DND-41 (cell line): ENCODE results near the gene KAT6B.

ENCODE experiments used
- ATAC-seq: fragments of 200-7000 bp; cut with Tn5 transposase; 3 replicates; pipeline ENCODE4 v1.9.1; 2021; ENCODE audit warnings: low read depth; ENCODE audit not compliant: insufficient read depth
- DNase-seq: peaks from one replicate; pipeline ENCODE4 v3.0.0-alpha.2; 2020
- H2AFZ ChIP-seq: 2 replicates; pipeline ENCODE4 v1.6.0; 2012; ENCODE audit warnings: low read depth, low read length
- H3K27ac ChIP-seq: 2 replicates; pipeline ENCODE4 v1.5.1; 2012; ENCODE audit warnings: low read length, inconsistent platforms
- H3K27me3 ChIP-seq: fragments of 200-600 bp; sonication (generic); 2 replicates; pipeline ENCODE4 v1.6.0; 2012; ENCODE audit warnings: low read length, mild to moderate bottlenecking, inconsistent platforms; ENCODE audit not compliant: insufficient read depth, poor library complexity
- H3K36me3 ChIP-seq: 2 replicates; pipeline ENCODE4 v1.5.1; 2012; ENCODE audit warnings: low read length, inconsistent platforms; ENCODE audit not compliant: insufficient read depth
- H3K4me1 ChIP-seq: 2 replicates; pipeline ENCODE4 v1.5.1; 2012; ENCODE audit warnings: mild to moderate bottlenecking, low read length; ENCODE audit not compliant: insufficient read depth
- H3K4me2 ChIP-seq: 2 replicates; pipeline ENCODE4 v1.6.0; 2012; ENCODE audit warnings: mild to moderate bottlenecking, moderate library complexity, low read length, inconsistent platforms; ENCODE audit not compliant: insufficient read depth
- H3K4me3 ChIP-seq, 2 experiments: fragments of 200-600 bp in 1 of 2; shearing (Covaris generic) in 1 of 2; 2 replicates each; pipeline ENCODE4 v1.5.1; 2012 to 2016; ENCODE audit warnings: inconsistent platforms in 2 of 2, low read length in 2 of 2, mild to moderate bottlenecking in 2 of 2, low read depth in 1 of 2, moderate library complexity in 1 of 2
- H3K79me2 ChIP-seq: 2 replicates; pipeline ENCODE4 v1.6.0; 2012; ENCODE audit warnings: low read length, inconsistent platforms; ENCODE audit not compliant: insufficient read depth
- H3K9ac ChIP-seq: 2 replicates; pipeline ENCODE4 v1.6.0; 2012; ENCODE audit warnings: low read depth, mild to moderate bottlenecking, inconsistent platforms, low read length, moderate library complexity
- H3K9me3 ChIP-seq: 2 replicates; pipeline ENCODE4 v1.5.1; 2012; ENCODE audit warnings: low read length, moderate library complexity, mild to moderate bottlenecking, inconsistent platforms; ENCODE audit not compliant: insufficient read depth, severe bottlenecking
- H4K20me1 ChIP-seq: 2 replicates; pipeline ENCODE4 v1.6.0; 2012; ENCODE audit warnings: low read length; ENCODE audit not compliant: insufficient read depth
- EZH2 ChIP-seq: IDR thresholded peaks from 3 replicates; pipeline ENCODE4 v1.6.1; 2012; ENCODE audit warnings: borderline replicate concordance, low read depth, mild to moderate bottlenecking, moderate library complexity, low read length, inconsistent platforms; ENCODE audit not compliant: severe bottlenecking
- TF ChIP-seq, protein P1 (sequence below): IDR thresholded peaks from 2 replicates; pipeline ENCODE4 v1.5.1; 2012; ENCODE audit warnings: borderline replicate concordance, low read length, moderate library complexity, mild to moderate bottlenecking; ENCODE audit not compliant: poor library complexity, severe bottlenecking; ENCODE audit errors: extremely low read depth

Gene KAT6B

DNA sequence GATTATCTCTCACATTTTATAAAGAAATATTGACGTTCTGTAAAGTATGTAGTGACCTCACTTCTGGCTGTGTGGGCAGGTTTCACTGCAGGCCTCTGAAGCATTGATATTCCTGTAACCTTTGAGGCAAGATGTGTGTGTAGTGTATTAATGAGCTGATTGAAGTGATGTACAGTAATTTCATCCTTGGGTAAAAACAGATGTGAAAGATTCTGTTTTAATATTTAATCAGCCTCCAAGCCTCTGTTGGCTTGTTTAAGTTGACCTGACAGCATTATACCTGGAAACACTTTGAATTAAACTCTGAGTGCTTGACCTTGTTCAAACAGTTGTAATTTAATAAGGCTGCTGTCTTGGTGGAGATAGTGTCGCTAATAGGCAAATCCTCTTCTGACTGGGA lies 74.9 kb downstream of the KAT6B start:
- DNase-seq, result no peak
- H3K4me2 ChIP-seq, result no peak overlapping the region
- H3K9me3 ChIP-seq, result no peaks in the 10 kb centered on the region
- ATAC-seq, result no peak
- peaks cover 11% of the 10 kb centered on the region for H3K4me1 ChIP-seq
- no peak overlapping the region for H3K27ac ChIP-seq
- peaks cover 28% of the 10 kb centered on the region for H3K79me2 ChIP-seq
- no peak overlapping the region for H2AFZ ChIP-seq
- no peak for TF ChIP-seq EZH2
- H3K4me3 ChIP-seq, result no peak overlapping the region
- no peaks in the 10 kb centered on the region for H3K27me3 ChIP-seq
- H3K9ac ChIP-seq, result no peak overlapping the region
- peaks cover 20% of the 10 kb centered on the region; the same call in 1 of the 2 replicates for H4K20me1 ChIP-seq
- H3K36me3 ChIP-seq, result no peaks in the 10 kb centered on the region

DNA sequence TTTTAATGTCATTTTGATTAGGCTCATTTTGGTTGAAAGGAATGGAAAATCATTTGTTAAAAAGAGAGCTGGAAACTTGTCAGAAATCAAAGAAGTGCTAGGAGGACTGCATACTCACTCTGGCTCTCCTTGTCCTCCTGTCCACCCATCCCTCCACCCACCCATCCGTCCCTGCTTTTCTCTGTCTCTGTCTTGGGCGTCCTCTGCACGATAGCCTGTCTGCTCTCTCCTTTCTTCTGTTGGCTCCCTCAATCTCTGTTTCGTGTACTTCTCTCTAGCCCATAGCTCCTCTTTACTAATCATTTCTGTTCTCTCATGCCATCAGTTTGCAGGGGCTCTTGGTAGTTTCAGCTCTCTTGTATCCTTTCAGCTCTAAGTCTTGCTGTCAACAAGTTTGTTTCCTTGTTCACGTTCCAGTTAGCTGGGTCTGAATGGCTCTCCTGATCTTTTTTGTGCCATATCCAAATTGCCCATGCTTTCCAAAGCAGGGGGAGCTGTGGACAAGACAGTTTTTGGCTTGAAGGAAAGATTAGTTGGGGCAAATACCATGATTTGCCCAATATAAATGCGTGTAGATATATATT lies 75.6 kb downstream of the KAT6B start:
- peaks cover 28% of the 10 kb centered on the region for H3K79me2 ChIP-seq
- no peak overlapping the region for H2AFZ ChIP-seq
- peaks cover 11% of the 10 kb centered on the region for H3K4me1 ChIP-seq
- H3K9ac ChIP-seq, result no peak overlapping the region
- no peak for TF ChIP-seq EZH2
- TF ChIP-seq, protein P1, sequence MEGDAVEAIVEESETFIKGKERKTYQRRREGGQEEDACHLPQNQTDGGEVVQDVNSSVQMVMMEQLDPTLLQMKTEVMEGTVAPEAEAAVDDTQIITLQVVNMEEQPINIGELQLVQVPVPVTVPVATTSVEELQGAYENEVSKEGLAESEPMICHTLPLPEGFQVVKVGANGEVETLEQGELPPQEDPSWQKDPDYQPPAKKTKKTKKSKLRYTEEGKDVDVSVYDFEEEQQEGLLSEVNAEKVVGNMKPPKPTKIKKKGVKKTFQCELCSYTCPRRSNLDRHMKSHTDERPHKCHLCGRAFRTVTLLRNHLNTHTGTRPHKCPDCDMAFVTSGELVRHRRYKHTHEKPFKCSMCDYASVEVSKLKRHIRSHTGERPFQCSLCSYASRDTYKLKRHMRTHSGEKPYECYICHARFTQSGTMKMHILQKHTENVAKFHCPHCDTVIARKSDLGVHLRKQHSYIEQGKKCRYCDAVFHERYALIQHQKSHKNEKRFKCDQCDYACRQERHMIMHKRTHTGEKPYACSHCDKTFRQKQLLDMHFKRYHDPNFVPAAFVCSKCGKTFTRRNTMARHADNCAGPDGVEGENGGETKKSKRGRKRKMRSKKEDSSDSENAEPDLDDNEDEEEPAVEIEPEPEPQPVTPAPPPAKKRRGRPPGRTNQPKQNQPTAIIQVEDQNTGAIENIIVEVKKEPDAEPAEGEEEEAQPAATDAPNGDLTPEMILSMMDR, result no peak
- H4K20me1 ChIP-seq, result peaks cover 20% of the 10 kb centered on the region; the same call in 1 of the 2 replicates
- no peak overlapping the region for H3K4me2 ChIP-seq
- no peaks in the 10 kb centered on the region for H3K27me3 ChIP-seq
- no peak for ATAC-seq
- H3K27ac ChIP-seq, result no peak overlapping the region
- no peaks in the 10 kb centered on the region for H3K36me3 ChIP-seq
- no peaks in the 10 kb centered on the region for H3K9me3 ChIP-seq
- no peak for DNase-seq
- no peak overlapping the region for H3K4me3 ChIP-seq

DNA sequence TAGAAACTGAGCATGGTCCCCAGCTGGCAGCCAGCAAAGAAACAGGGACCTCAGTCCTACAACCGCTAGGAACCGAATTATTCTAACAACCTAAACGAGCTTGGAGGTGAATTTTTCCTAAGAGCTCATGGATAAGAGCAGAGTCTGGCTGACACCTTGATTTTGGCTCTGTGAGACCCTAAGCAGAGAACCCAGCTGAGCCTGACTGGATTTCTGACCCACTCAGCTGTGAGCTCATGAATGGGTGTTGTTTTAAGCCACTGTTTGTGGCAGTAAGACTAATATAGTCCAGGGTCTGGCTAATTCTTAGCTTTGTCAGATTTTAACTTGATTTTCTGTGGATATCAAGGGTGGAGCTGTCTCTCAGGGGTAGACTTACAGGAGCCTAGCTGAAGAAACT lies 77.1 kb downstream of the KAT6B start:
- Histone ChIP-seq H3K9me3 (no peaks in the 10 kb centered on the region), H3K27ac (no peak overlapping the region), H3K4me1 (peaks cover 5% of the 10 kb centered on the region; the same call in 1 of the 2 replicates), H4K20me1 (peaks cover 20% of the 10 kb centered on the region; the same call in 1 of the 2 replicates), H3K36me3 (no peaks in the 10 kb centered on the region), H3K27me3 (no peaks in the 10 kb centered on the region), H3K79me2 (peaks cover 26% of the 10 kb centered on the region), H3K4me2 (no peak overlapping the region), H3K4me3 (no peak overlapping the region), H2AFZ (no peak overlapping the region), H3K9ac (no peak overlapping the region)
- DNase-seq, result no peak
- TF ChIP-seq EZH2, result no peak
- TF ChIP-seq, protein P1, result no peak
- ATAC-seq, result no peak

GRCh38 chr10:74906611-74907198 lies 80.3 kb downstream of the KAT6B start:
- ATAC-seq, result no peak
- peaks cover 25% of the 10 kb centered on the region for H3K79me2 ChIP-seq

More at GRCh38 chr10:74906611-74907198, 80.3 kb downstream of the KAT6B start:
- 0 out of 2 replicates have a peak overlapping the region, but pooled peaks have one; percentile 10 for H3K27ac ChIP-seq
- H3K9ac ChIP-seq, result no peak overlapping the region
- H3K9me3 ChIP-seq, result no peaks in the 10 kb centered on the region
- no peaks in the 10 kb centered on the region for H3K27me3 ChIP-seq
- no peak for DNase-seq
- H3K4me2 ChIP-seq, result no peak overlapping the region
- TF ChIP-seq EZH2, result no peak
- TF ChIP-seq, protein P1, result no peak
- H4K20me1 ChIP-seq, result peaks cover 19% of the 10 kb centered on the region; the same call in 1 of the 2 replicates
- H3K36me3 ChIP-seq, result no peaks in the 10 kb centered on the region
- no peak overlapping the region for H3K4me3 ChIP-seq
- no peaks in the 10 kb centered on the region for H3K4me1 ChIP-seq
- H2AFZ ChIP-seq, result no peak overlapping the region
